ENCODE data around the gene LTF. TPM values are rescaled to one million over a fixed set of nuclear protein-coding genes. Genes with fewer than 3 reads are reported as not detected.
"Not testable (repeated sequence)": the region's sequence is repeated elsewhere in the genome, so short reads cannot be mapped to it uniquely, and the experiment has no call there.

The LTF gene
- polyA plus RNA-seq (ENCODE audit: insufficient read length) = 3.0 TPM

DNA sequence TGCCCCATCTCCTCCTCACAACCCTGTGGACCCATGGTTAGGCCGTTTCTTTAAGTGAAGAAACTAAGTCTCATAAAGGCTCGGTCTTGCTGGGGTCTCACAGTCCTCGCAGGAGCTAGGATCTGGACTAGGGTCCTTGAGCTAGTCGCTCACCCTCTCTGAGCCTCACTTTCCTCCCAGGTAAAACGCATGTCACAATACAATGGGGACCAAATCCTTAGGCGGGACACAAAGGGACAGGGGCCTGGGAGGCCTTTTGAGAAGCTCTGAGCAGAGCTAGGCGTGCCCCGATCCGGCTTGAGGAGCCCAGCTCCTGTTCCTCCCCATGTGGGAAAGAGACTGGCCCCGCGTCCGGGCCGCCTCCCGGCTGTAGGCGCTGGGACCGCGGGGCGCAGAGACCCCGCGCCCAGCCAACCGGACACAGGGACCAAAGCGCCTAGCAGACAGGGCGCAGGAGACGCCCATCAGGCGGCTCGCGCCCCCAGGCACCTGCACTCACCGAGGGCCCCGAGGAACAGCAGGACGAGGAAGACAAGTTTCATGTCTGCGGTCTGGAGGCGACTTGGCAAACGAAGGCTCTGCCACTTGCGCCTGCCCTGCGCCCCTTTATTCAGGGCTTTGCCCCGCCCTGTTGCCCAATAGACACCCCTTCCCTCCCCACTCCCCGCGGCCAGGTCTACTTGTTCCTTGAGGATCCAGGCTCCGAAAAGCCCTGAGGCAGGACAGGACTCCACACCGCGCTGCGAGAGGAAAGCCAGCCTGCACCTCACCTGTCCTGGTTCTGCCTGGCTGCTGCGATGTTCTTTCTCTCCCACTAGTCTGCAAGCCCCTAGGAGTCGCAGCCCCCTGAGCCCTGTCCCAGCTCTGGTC is at the start of gene LTF:
LTF (minus strand) TSS at position 580 of the 870 bp plus-strand sequence; CDS start at position 542, 38 bp downstream.
- no peak for DNase-seq (ENCODE audit: low read depth)

DNA sequence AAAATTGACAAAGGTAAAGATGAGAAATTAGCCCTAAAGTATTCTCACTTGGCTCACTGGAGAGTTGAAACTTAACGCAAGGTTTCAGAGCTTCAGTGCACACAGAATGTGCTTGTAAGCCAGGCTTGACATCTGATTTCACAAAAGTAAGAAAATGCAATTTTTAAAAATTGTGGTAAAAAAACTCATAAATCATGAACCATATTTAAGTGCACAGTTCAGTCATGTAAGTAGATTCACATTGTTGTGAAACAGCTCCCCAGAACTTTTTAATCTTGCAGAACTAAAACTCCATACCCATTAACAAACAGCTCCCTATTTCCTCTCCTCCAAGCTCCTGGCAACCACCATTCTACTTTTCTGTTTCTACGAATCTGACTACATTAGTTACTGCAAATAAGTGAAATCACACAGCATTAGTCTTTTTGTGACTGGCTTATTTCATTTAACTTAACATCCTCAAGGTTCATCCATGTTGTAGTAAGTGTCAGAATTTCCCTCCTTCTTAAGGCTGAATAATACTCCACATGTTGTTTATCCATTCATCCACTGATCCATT is 47.6 kb upstream of the LTF start:
- no peak for DNase-seq (ENCODE audit: low read depth)

DNA sequence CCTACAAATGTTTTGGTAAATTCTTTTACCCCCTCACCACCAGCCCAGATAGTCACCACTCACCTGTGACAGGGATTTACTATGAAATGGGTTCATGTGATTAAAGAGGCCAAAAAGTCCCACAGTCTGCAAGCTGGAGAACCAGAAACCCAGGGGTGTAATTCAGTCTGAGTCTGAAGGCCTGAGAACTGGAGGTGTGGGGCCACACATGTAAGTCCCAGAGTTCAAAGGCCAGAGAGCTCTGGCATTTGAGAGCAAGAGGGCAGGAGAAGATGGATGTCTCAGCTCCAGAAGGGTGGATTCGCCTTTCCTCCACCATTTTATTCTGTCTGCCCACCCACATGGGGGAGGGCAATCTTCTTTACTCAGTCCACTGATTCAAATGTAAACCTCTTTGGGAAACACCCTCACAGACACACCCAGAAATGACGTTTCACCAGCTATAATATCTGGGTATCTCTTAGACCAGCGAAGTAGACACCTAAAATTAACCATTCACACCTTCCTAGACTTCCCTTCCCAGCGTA is 45.0 kb upstream of the LTF start:
- no peak for DNase-seq (ENCODE audit: low read depth)

DNA sequence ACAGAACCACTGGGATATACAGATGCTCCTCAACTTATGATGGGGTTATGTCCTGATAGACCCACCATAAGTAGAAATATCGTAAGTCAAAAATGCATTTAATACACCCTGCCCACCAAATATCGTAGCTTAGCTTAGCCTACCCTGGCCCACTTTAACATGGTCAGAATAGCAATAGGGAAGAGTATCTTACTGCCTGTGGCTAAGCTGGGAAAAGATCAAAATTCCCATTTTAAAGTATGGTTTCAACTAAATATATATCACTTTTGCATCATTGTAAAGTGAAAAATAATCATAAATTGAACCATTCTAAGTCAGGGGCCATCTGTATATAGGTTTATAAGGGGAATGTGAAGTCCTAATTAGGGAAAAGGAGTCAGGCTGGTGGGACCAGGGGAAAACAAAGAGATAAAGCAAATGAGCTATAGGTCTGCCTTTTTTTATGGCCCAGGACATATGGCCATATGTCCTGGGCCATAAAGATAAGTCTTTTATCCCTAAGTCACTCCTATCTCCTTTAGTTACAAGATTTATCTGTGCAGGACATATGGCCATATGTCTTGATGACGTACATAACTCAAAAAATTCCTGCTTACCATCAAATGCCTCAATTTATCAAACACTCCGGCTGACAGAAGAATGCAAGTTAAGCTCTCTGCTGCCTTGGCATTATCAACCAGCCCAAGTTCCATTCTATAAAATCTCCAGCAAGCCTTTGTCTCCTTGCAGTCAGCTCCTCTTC is 44.3 kb upstream of the LTF start:
- no peak for DNase-seq (ENCODE audit: low read depth)

DNA sequence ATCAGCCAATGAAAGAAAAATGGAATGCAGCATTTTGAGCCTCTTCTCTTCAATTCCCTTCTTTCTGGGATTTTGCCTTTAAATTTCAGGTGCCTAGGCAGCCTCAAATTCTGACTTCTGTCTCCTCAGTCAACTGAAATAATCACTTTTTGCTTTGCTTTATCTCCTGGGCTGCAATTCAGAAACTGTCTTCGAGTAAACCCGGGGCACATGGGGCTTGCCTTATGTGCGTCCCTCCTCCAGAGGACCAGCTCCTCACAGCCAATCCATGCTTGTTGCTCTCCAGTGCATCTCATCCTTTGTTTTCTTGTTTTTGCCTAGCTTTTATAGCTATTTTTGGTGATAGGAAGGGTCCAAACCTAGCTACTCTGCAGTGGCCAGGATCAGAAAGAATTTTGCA is 41.8 kb upstream of the LTF start:
- DNase-seq (ENCODE audit: low read depth) = no peak

DNA sequence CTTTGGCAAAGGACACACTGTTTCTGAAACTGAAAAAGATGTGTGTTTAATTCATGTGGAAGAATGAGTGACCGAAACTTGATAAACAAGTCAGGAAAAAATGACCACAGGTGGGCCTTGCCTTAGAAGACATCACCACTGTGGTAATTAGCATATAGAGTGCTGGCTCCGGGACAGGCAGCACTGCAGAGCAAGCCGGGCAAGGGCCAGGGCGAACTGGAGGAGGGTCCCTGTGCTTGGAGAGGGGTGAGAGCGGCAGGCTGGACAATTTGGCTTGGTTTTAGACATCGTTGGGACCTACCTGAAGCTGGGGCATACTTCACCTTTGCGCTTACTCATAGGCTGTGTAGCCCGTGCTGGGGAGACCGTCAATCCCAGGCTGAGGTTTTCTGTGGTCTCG is 41.2 kb upstream of the LTF start:
- DNase-seq (ENCODE audit: low read depth) = no peak

DNA sequence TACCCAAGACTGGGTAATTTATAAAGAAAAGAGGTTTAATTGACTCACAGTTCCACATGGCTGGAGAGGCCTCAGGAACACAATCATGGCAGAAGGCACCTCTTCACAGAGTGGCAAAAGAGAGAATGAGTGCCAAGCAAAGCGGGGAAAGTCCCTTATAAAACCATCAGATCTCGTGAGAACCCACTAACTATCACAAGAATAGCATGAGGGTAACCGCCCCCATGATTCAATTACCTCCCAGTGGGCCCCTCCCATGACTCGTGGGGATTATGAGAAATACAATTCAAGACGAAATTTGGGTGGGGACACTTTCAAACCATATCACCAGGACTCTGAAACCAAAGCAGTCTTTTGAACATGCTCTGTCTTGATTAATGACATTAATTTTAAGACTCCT is 40.1 kb upstream of the LTF start:
- DNase-seq (ENCODE audit: low read depth) = no peak

DNA sequence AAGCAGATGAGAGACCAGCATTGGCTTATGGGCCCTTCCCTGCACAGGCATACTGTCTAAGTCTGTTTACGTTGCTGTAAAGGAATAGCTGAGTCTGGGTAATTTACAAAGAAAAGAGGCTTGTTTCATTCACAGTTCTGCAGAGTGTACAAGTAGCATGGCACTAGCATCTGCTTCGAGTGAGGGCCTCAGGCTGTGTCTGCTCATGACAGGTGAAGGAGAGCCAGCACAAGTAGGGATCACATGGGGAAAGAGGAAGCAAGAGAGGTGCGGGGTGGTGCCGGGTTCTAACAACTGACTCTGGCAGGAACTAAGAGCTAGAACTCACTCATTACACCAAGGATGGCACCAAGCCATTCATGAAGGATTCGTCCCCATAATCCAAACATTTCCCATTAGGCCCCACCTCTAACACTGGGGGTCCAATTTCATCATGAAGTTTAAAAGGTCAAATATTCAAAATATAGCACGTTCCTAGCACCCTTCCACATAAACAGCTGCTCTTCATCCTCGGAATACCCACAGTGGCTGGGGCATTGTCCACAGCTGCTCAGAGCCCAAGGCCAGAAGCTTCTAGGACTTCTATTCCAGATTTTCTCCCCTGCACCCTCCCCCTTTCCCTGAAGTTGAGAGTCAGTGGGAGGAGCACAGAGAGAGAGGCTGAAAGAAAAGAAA is 38.6 kb upstream of the LTF start:
- no peak for DNase-seq (ENCODE audit: low read depth)

DNA sequence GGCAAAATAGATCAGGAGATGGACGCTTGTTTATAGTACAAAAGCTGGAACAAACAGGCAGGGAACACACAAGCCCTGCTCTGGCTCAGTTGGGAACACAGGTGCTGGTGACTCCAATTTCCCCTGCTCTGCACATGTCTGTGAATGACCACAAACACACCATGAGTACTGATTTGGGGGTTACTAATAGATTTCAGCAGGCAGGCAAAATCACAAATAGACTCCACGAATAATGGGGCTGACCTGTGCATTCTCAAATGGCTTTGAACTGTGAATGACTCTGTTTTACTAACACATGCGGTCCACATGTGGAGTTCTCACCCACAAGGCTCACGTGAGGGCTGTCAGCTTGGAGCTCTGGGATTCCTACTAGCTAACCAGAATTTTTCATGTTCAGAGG is 37.0 kb upstream of the LTF start:
- DNase-seq (ENCODE audit: low read depth) = no peak

DNA sequence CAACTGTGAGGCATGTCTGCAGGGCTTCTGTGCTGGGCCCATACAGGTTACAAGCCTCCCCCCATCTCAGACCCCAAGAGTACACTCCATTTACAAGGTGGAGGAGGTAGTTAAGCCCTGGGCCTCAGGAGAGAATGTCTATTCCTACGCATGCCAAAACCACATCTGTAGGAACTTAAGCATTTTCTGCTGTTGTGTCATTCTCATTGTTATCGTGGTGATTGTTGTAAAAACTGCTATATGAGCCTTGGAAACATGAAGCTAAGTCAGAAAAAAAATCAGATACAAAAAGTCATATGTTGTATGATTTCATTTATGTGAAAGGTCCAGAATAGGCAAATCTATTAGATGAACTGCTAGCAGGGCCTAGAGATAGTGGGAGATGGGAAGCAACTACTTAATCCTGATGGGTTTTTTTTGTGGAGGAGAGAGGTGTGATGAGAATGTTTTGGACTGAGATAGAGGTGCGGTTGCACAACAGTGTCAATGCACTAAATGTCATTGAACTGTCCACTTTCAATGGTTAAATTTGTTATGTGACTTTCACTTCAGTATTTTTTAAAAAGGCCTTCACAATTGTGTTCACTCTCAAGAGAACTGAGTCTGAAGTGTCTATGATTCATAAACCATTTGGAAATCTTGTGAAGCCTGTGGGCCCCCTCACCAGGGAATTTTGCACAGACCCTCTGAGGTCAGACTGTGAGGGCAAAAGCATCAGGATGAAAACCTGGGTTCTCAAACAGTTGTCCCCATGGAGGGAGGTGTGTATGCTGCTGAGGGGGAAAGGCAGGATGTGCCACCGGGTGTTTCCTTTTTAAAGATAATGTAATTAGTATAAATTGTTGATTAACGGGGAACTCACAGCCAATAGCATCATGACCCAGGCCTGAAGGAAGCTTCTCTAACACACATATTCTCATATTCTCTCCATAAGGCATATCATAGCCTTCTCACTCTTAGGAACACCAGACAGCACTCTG is 36.2 kb upstream of the LTF start:
- DNase-seq (ENCODE audit: low read depth) = no peak

DNA sequence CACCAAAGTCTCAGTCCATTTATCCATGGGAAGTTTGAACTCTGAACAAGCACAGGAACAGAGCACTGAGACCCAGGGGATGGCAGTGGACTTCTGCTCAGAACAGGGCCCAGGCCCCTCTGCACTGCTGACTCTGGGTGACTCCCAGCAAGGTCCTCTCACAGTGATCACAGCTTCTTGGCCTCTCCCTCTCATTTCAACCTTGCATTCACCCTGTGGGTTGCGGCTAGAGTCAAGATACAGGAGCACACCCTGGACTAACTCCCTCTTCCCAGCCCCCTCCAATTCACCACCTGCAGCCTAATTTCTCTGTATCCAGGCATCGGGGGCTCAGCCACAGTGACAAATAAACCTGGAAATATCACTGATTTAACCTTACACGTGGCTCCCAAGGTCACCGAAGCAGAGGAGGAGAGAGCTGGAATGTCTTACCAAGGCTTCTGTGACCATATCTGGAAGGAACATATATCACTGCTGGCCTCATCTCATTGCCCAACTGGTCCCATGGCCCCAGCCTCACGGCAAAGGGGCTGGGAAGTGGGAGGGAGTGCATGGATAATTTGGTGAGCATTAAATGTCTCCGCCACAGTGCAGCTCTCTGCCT is 34.3 kb upstream of the LTF start:
- no peak for DNase-seq (ENCODE audit: low read depth)

DNA sequence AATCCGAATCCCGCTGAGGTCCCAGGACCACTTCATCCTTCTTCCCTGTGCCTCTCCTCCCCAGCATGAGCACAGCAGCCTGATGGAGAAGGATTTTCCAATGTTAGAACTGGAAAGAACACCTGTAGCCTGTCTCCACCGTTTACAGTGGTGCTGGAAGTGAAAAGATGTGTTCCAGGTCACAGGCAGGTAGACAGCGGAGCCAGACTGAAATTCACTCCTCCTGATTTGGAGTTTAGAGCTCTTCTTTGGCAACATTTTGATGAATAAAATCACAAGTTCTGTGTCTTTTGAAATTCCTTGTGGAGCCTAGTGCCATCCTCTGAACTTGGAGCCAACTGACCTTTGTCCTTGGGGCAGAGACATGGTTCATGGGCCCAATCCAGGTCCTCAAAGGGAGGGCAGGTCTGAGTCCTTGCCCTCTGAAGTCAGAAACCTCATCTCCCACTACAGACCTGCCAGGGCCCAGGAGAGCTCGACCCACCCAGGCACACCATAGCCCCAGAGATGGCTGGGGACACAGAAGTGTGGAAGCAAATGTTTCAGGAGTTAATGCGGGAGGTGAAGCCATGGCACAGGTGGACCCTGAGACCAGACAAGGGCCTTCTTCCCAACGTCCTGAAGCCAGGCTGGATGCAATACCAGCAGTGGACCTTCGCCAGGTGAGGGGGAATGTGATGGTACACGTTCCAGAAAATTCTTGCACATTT is 33.0 kb upstream of the LTF start, which contains the start of gene RTP3:
RTP3 (plus strand) TSS at position 421 of the 710 bp plus-strand sequence; CDS start at position 508, 87 bp downstream.
- DNase-seq (ENCODE audit: low read depth) = no peak

DNA sequence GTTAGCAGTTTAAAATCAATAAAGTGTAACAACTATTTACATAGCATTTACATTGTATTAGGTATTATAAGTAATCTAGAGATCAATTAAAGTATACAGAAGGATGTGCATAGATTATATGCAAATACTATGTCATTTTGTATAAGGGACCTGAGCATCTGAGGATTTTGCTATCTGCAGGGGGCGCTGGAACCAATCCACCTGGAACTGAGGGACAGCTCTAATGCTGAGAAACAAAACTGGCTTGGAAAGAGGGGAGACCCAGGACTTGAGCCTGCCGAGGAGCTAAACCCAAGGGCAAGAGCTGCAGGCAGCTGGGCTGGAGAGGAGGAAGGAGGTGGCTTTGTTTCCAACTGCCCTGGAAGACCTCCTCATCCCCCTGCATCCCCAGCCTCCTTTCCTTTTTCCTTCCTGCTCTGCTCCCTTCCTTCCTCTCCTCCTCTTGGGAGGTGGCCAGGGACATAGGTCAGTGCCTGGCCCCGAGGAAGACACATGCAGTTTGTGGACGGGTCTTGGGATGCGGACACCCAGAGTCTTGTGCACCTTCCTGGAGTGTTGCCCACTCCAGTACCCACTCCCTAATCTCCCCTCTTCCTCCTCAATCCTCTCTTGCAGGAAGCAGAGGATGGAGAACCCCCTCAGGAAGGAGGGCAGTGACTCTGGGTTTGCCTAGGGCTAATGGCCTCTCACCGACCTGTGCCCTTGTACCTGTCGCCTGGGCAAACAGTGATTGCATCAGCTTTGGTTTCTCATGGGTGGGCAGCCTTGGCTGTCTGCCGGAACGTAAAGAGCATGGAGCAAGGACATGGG is 32.2 kb upstream of the LTF start:
- no peak for DNase-seq (ENCODE audit: low read depth)

DNA sequence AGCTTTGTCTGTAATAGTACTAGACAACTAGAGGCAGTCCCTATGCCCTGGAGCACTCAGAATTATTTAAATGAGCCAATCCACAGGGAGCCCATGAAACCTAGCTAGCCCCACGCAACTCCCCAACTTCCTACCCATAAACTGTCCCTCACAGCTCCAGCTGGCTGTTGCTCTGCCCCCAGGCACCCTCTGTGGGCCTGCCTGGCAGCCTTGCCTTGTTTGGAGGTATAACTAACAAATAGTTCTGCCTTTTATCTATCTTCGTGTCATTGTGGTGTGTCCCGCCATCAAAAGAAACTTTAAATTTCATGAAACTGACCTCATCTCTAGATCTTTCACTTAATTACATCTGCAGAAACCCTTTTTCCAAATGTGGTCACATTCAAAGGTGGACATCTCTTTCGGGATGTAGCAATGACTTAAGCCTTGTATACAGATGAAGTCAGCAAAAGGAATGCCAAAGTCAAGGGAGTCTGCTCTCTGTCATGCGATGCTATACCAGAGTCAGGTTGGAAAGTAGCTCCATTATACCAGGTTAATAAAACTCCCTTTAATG is 31.3 kb upstream of the LTF start:
- DNase-seq (ENCODE audit: low read depth) = no peak

DNA sequence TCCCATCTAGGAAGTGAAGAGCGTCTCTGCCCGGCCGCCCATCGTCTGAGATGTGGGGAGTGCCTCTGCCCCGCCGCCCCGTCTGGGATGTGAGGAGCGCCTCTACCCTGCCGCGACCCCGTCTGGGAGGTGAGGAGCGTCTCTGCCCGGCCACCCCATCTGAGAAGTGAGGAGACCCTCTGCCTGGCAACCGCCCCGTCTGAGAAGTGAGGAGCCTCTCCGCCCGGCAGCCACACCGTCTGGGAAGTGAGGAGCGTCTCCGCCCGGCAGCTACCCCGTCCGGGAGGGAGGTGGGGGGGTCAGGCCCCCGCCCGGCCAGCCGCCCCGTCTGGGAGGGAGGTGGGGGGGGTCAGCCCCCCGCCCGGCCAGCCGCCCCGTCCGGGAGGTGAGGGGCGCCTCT is 29.8 kb upstream of the LTF start:
- not testable (repeated sequence) for DNase-seq (ENCODE audit: low read depth)

DNA sequence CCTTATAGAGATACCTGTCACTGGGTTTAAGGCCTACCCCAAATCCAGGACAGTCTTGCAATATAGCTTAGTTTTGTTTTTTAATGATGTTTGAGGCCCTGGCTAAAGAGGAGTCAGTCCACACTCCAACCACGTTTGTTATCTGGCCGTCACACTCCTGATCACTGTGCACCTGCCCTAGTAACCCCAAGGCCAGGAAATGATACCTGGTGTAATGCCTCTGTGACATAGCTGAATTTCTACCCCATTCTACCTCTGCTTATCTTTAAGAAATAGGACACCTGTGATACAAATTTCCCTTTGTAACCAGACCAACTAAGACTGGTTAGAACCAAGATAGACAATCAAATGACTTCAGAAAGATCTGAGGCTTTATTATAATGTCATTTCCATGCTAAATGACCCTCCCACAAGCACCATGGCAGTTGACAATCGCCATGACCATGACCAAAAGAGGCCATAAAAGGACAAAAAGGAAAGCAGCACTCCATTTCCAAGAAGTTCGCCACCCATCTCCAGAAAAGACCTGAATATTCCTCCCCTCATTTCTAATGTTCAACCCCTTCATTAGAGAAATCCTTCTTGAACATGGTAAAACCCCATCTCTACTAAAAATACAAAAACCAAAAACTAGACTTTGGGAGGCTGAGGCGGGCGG is 28.3 kb upstream of the LTF start:
- DNase-seq (ENCODE audit: low read depth) = no peak
